GM21360 (cell line): ENCODE data around the gene COLQ.
"Not testable (repeated sequence)": the region's sequence is repeated elsewhere in the genome, so short reads cannot be mapped to it uniquely, and the experiment has no call there.

Source experiments
- ATAC-seq: cut with Tn5 transposase; IDR thresholded peaks from one replicate; pipeline ENCODE4 v1.9.1; 2021; ENCODE audit warnings: mild to moderate bottlenecking, moderate library complexity; ENCODE audit not compliant: unreplicated experiment

The COLQ gene

DNA sequence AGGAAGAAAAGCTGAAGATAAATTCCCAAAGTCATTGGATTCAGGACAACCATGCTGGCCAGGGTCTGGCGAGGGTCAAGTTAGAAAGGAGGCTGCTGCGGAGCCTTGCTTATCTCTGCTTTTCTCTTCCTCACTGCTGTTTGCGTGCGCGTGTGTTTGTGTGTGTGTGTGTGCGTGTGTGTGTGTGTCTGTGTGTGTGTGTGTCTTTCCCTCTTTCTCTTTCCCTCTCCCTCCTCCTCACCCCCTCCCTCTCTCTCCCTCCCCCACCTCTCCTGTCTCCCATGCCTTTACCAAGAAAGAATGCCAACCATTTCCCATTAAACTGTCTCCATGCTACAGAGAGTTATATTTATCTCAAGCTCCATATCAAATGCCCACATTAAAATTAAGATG lies at the start of gene COLQ:
Gene COLQ (minus strand): TSS at position 134 of the 393 bp plus-strand sequence. CDS start 81 bp downstream, at position 53.
- ATAC-seq: no peak

DNA sequence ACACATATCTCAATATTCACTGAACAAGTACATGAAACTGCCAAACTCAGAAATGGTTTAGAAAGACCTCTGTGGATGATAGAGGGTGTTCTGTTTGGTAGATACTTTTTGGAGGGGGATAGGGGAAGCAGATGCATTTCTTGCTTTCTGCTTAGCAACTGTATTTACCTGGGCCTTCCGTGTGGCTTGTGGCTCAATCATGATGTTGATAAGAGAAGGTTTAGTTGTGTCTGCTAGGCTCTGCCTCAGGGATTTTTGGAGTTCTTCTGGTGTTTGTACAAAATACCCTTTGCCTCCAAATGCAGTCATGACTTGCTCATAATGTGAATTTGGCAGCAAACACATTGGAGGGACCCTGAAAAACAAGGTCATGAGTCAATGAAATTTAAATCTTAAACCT lies 41.7 kb upstream of the COLQ start:
- no peak for ATAC-seq

DNA sequence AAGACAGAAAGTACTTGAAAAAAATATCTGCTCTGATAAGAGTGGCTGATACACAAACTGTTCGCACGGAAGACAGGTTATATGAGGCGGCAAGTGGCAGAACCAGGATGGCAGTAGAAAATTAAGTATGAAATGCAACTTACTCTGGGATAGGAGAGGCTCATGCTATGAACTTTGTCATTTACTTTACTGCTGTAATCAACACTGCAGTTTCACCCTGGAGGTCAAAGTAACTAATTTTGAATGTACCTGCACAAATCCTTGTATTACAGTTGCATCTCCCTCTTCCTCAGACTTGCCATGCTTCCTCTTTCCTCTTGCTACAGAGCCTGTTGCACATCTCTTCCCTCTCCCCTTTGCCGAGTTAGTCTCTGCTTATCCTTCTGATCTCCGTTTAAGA lies 41.1 kb upstream of the COLQ start:
- ATAC-seq: no peak

DNA sequence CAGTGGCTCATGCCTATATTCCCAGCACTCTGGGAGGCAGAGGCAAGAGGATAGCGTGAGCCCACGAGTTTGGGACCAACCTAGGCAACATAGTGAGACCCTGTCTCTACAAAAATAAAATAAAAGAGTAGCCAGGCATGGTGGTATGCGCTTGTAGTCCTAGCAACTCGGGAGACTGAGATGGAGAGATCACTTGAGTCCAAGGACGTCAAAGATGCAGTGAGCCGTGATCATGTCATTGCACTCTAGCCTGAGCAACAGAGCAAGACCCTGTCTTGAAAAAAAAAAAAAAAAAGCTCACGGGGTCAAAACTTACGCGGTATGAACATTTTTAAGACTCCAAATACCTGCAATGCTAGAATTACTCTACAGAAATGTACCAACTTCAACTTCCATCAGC lies 37.1 kb upstream of the COLQ start:
- ATAC-seq: no peak

DNA sequence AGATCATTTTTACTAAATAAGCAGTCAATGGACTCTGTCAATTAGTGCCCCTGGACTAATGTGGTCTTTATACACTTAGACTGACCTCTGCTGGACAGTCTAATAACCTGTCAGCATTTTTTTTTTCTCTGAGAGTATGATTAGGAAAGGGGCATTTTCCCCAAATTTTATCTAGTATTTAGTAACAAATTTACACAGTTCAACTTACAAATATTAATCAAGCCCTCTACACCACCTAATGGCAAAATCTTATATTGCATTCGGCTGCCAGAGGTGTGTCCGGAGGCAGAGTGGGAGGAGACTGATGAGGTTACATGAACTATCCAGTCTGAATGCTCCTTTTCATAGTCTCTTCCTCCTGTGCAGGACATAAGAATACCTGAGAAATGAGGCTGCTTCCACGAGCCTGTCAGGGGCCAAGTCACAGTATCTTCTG lies 36.0 kb upstream of the COLQ start:
- ATAC-seq: peak; percentile 65

DNA sequence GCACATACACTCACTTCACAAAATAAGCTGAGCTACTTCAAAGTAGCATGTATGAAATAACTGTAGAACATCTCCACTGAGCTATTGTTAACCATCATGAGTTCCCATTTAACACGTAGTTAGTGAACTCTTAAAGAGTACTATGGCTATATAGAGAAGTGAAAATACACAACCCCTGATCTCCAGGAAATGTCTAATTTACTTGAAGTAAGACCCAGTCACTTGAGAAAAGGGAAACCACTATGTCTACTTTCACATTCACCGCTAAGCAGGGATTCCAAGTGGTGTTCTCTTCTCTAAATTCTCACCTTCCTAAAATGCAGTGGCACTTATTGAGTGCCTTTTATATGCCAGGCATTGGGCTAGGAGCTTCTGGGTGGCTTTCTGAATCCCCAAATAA lies 35.0 kb upstream of the COLQ start:
- peak; percentile 92 for ATAC-seq

DNA sequence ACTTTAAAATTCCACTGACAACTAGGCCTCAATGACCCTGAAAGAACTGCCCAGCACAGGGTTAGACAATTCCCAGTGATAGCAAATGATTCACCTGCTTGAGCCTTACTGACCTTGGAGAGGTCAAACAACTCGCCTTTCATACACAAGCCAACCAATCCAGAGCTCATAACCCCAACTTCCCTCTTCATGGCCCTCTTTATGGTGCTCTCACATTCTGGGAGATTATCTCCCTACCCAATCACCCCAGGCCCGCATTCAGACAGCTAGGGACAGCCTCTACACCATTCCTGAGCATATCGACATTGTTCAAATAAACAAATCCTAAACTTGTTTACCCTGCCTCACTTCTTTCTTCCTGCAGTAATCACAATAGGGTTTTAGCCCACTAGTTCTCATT lies 32.2 kb upstream of the COLQ start:
- ATAC-seq: no peak

DNA sequence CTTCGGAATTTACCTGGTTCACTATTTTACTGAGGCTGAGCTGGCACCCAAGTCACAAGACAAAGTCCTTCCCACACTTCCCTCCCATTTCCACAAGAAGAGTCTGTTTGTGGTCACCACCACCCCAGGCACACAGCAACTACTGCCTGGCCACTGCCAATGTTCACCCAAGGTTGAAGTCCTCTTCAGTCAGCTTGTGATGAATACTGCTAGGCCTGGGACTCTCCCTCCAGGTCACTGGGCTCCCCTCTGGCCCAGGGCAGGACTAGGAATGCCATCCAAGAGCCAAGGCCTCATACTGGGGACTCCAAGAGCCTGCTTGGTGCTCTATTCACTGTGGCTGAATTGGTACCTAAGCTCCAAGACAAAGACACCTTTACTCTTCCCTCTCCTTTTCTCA lies 30.4 kb upstream of the COLQ start:
- ATAC-seq: no peak

DNA sequence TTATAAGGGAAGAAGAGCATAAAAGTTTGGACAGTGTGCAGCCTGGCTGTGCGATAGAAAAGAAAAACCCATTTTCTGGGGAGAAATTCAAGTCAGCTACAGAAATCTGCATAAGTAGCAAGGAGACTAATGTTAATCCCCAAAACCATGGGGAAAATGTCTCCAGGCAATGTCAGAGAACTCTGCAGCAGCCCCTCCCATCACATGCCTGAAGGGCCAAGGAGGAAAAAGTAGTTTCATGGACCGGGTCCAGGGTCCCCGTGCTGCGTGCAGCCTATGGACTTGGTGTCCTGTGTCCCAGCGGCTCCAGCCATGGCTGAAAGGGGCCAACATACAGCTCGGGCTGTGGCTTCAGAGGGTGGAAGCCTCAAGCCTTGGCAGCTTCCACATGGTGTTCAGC lies 28.3 kb upstream of the COLQ start:
- no peak for ATAC-seq

DNA sequence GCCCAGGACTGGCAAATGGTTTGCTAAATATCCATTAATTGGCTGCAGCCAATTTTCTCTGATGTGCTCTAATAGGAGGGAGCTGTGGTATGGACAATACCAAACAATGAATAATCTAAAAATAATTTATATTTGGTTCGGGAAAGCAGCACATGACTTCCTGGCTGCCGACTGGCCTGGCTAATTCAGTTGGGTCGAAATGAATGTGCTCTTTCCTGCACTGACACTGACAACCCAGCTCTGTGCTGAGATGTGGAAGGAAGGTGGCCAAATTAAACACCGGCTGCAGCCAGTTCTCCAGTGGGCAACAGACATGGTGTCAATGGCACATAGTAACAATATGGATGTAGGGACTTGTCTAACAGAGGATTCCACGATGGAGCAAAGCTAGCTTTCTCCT lies 21.1 kb upstream of the COLQ start:
- ATAC-seq: no peak

DNA sequence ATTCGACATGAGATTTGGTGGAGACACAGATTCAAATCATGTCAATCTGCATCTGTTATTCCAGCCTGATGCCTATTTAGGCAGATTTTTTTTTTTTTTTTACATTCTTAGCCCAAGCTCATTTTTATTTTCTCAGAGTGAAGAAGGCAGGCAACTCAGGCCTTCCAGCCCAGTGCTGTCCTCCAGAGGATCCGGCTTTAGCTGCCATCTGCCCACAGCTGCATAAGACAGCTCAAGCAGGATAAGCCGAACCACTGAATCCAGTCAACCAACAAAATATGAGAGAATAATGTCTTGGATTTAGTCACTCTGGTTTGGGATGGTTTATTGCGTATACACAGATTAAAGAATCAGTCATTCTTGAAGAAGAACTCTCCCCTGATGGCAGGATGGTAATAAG lies 19.9 kb upstream of the COLQ start:
- no peak for ATAC-seq

DNA sequence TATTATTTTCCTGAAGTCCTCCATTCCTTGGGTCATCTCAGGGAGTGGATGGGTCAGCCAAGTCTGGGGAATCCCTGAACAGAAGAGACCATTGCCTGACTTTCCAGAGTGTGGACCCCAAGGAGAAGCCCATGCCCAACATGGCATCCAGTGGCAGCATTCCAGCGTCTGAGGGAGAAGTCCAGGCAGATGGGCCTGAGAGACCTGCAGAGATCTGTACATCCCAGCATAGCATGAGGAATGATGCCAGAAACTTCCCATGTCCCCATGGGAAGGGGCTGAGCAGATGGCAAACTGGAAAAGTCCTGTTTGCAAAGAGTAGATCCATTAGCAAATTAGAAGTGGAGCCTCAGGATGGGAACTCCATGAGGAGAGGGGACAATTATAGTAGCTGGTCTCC lies 17.6 kb upstream of the COLQ start:
- ATAC-seq: no peak

DNA sequence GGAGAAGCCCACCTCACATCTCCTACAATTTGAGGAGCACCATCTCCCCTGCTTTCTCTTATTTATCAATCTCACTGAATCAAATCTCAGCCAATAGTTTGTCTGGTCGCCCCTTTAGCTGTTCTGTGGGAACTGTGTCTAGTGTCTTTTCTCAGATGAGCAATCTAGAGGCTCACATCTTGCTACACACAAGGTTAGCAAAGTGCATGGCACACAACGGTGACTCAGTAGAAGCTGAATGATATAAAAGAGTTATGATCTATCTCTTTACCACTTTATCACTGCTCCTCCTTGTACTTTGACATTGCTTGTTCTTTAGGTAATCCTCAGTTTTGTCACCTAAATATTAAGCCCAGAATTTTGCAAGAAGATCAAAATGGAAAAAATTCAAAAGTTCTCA lies 16.8 kb upstream of the COLQ start:
- no peak for ATAC-seq

DNA sequence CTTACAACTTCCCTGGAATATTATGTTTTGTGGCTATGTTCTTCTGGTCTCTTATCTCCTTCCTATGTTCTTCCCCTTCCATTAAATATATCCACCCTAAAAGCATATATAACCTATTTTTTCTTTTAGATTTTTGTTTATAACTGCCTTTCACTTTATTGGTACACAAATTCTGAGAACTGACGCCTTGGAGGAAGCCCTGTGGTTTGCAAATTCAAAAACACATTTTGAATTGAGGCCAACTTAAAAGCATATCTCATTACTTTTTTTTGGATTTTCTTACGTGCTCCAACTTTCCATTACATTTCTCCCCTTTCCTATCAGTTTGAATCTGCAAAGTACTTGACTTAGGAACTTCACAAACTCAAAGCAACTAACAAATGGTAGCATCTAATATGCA lies 15.3 kb upstream of the COLQ start:
- ATAC-seq: no peak

DNA sequence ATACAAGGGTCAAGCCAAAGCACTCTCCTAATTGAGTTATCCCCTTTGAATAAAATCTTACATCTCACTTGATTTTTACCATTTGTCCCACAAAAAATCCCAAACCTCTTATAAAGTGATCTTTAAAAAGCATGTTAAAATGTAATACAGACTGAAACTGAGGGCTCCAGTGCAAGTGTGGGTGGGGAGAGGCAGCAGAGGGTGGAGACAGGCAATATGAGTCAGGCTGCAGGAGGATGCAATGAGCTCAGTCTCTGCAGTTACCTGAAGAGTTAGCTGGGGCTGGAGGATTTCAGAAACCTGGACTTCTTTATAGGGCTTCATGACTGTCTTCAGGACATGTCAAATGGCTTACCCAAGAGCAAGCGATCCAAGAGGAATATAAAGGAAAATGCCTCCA lies 14.2 kb upstream of the COLQ start:
- no peak for ATAC-seq

DNA sequence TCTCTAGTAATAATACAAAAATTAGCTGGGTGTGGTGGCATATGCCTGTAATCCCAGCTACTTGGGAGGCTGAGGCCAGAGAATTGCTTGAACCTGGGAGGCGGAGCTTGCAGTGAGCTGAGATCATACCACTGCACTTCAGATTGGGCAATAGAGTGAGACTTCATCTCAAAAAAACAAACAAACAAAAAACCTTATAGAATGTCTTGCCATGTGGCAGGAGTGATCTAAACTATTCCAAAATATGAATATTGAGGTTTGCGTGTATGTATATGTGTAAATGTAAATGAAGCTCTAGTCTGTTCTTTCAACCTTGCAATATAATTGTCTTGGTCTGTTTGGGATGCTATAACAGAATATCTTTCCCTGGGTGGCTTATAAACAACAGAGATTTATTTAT lies 11.1 kb upstream of the COLQ start:
- ATAC-seq: not testable (repeated sequence)

DNA sequence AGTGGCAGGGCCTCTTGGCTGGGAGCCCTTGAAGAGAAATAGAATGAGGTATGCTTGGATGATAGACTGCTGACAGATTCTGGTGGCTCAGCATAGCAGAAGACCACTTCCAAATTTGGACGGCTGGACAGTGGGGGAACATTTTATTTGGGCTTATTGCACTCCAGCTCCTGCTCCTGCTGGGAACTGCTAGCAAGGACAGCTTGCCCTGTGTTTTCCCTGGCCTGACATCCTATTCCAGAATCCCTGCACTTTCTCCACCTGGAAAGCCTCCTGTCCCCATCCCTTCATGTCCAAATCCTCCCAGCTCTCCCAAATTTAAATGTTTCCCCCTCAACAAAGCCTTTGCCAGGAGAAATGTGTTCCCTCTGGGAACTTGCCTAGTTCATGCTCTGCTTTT lies 9.8 kb upstream of the COLQ start:
- no peak for ATAC-seq

DNA sequence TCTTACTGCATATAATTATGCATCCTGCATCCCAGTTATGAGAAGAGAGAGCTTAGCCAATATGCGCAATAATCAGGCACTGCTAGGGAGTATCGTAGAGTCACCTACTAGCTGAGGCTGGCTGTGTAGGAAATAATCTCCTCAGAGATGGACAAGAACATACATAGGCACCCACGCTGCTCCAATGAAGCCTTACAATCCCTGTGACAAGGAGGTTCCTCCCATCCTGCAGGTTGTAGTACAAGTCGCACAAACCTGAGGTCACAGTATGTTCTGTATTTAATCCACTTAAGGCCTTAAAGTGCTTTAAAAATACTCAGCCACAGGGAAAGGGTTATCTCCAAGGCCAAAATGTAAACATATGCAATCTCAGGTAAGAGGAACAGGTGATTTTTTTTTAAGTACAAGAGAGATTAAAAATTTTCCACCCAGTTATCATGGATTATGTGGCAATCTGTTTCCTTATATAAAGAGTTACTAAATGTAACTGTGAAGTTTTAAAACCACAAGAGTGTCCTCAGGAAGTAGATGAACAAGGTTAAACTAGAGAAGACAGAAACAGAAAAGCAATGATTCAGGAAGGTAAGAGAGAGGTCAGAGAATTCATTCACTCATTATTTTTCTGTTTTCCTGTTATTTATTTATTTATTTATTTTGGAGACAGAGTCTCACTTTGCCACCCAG lies 7.5 kb upstream of the COLQ start:
- ATAC-seq: no peak

DNA sequence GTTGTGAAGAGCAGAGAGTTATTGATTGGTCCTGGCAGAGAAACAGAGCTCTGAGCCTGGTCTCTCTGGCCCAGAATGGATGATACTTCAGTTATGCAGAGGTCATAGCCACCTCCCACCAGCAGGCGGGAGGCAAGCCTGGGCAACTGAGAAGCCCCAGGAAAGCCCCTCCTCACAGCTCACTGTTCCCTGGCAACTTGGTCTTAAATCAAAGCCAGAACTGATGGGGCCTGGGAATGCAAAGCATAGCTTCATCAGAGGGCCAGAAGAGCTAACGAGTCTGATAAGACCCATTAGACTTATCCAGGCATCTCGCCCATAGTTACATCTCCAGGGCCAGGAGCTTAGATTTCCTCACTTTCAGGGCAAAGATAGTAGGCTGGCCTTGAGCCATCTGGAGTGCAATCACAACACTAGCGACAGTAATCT lies 5.5 kb upstream of the COLQ start:
- no peak for ATAC-seq

DNA sequence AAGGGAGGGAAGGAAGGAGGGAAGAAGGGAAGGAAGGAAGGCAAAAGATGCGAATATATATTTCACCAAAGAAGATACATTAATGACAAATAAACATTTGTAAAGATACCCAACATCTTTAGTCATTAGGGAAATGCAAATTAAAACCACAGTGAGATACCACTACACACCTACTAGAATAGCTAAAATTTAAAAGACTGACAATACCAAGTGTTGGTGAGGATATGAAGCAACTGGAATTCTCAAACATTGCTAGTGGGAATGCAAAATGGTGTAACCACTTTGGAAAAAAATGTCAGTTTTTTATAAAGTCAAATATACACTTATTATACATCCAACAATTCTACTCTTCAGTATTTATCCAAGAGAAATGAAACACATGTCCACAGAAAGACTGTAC lies 4.3 kb upstream of the COLQ start:
- no peak for ATAC-seq

DNA sequence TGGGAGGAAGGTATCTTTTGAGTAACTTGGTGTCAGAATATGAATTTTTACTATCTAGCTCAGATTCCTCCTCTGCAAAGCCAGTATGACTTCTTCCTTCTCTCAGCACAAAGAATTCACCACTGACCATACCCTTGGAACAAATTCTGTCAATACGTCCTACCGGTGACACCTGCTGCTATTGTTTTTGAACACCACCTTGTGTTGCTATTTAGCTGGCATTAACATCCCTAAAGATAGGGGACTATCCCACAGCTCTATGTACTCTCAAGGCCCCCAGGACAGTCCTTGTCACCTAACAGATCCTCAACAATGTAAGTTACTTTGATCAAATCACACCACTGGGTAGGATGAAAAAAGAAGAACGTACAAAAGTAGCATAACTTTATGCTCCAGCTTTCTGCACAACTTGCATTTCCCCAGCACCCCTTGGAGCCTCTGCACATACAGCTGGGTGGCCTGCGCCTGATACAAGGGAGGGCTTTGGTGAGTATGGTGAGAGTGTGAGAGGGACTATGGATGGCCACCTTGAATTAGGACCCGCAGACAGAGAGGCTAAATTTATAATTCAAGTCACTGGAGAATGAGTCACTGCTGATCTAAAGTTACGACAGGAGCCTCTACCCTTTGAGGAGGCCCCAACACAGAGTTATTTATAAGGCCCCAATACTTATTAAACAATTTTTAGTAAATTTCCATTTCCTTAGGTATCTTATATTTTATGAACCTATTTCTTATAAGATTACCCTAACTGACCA lies 2.3 kb upstream of the COLQ start:
- ATAC-seq: no peak

DNA sequence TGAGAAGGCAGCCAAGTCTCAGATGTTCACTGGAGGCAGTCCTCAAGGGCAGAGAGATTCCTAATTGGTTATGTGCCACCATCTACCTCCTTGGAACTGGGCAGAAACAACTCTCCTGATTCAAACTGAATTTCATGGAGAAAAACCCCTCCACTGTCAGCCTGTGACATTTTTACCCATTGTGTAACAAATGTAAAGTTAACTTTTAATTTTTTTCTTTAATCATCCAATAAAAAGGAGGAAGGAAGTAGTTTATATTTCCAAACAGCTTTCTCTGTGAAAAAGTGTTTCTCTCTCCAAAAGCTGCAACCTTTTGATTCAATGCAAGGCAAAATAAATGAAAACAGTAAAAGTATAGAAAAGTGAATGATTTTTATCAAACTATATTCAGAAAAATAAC lies 510 bp upstream of the COLQ start:
- no peak for ATAC-seq
